ENCODE measurements around the gene PLCB4. TPM values are rescaled to one million over a fixed set of nuclear protein-coding genes. Genes with fewer than 3 reads are reported as not detected.

The PLCB4 gene
- total RNA-seq, 1 donor from 2014 or later = 6.6 TPM

DNA sequence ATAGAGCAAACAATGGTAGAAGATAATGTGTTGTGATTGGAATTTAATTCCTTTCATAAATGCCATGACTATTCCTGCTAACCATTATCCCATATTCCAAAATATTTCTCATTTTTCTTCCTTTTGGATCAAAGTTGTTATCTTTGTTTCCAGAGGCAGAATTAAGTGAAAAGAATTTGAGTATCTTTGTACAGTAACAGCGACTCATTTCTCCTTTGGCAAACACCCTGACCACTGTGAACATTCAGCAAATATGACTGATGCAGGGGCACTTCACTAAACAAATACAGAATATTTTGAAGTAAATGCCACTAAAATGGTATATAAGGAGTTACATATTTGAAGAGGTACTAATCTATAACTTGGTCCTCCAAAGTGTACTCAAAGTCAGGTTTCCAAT is 340.5 kb downstream of the PLCB4 start:
- DNase-seq (no peak), ATAC-seq (no peak)
- TF ChIP-seq, protein P1, sequence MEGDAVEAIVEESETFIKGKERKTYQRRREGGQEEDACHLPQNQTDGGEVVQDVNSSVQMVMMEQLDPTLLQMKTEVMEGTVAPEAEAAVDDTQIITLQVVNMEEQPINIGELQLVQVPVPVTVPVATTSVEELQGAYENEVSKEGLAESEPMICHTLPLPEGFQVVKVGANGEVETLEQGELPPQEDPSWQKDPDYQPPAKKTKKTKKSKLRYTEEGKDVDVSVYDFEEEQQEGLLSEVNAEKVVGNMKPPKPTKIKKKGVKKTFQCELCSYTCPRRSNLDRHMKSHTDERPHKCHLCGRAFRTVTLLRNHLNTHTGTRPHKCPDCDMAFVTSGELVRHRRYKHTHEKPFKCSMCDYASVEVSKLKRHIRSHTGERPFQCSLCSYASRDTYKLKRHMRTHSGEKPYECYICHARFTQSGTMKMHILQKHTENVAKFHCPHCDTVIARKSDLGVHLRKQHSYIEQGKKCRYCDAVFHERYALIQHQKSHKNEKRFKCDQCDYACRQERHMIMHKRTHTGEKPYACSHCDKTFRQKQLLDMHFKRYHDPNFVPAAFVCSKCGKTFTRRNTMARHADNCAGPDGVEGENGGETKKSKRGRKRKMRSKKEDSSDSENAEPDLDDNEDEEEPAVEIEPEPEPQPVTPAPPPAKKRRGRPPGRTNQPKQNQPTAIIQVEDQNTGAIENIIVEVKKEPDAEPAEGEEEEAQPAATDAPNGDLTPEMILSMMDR (IDR thresholded peaks at IDR 0.05) = no peak
- Histone ChIP-seq H3K9me3 (no peaks in the 10 kb centered on the region), H3K36me3 (peaks cover 5% of the 10 kb centered on the region), H3K27ac (no peak overlapping the region), H3K27me3 (ENCODE audit: low read depth) (no peaks in the 10 kb centered on the region), H3K4me1 (no peaks in the 10 kb centered on the region), H3K4me3 (no peak overlapping the region)
- intact Hi-C loops (cut with DNase I) = loop anchor here (5.0 kb wide), 1 partner anchor 203 kb away; no protein-coding TSS in a partner anchor

DNA sequence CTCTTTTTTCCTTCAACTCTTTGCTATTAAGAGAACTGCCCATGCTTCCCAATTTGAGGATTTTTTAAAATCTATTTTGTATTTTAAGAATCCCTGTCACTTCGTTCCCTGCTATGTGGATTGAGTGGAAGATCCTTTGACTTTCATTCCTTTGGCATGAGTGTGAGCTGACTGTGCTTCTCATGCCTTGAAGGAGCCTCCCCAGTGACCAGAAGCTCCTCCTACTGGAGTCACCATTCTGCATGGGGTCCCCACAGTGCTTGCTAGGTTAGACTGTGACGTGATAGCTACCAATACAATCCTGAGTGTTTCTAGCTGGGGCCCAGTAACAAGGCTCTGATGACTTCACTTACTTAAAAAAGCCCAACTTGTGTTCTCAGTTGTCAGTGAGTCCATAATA is 341.1 kb downstream of the PLCB4 start:
- DNase-seq = no peak
- Histone ChIP-seq H3K27ac (no peak overlapping the region), H3K4me3 (no peak overlapping the region), H3K4me1 (no peaks in the 10 kb centered on the region), H3K27me3 (ENCODE audit: low read depth) (no peaks in the 10 kb centered on the region), H3K36me3 (peaks cover 5% of the 10 kb centered on the region), H3K9me3 (no peaks in the 10 kb centered on the region)
- intact Hi-C loops (cut with DNase I) = loop anchor here (5.0 kb wide), 1 partner anchor 202 kb away; no protein-coding TSS in a partner anchor
- TF ChIP-seq, protein P1 (IDR thresholded peaks at IDR 0.05) = no peak
- ATAC-seq = no peak

DNA sequence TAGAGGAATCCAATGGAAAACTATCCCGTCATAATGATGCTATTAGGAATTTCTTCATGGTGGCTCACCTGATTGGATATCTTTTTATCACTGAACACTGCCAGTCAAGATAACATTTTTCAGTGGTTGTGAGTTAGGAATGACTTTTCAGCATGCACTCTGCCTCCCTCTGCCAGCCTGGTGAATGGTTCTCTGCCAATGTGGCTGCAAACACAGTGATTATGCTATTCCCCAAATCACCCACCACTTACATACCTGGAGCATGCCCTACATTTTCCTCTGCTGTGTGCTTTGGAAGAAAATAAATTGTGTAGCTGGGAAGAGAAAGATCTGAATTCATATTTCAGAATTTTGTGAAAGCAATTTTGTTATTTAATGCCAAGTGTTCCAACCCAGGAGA is 342.9 kb downstream of the PLCB4 start:
- ATAC-seq = no peak
- TF ChIP-seq, protein P1 (IDR thresholded peaks at IDR 0.05) = no peak
- H3K36me3 ChIP-seq = peaks cover 5% of the 10 kb centered on the region
- H3K27me3 ChIP-seq (ENCODE audit: low read depth) = no peaks in the 10 kb centered on the region
- H3K9me3 ChIP-seq = no peaks in the 10 kb centered on the region
- H3K27ac ChIP-seq = no peak overlapping the region
- no peak overlapping the region for H3K4me3 ChIP-seq
- H3K4me1 ChIP-seq = no peaks in the 10 kb centered on the region
- intact Hi-C loops (cut with DNase I) = no loop called here
- DNase-seq = no peak

DNA sequence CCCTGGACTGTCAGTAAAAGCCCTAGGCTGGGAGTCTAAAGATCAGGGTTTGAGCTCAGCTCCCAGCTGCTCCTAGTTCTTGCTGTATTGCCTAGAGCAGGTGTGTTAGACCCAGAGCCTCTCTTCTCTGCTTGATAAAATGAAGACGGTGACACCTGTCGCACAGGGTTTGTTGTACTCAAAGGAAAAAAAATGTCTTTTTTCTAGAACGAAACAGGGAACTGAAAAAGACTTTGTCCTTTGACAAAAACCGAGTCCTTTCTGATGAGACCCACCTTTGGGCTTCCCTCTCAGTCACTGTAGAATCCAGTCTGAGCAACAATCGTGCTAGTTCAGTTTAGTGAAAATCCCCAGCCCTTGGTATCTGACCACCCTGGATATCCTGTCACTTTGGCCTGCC is 343.4 kb downstream of the PLCB4 start:
- H3K4me3 ChIP-seq = no peak overlapping the region
- H3K36me3 ChIP-seq = peaks cover 5% of the 10 kb centered on the region
- TF ChIP-seq, protein P1 (IDR thresholded peaks at IDR 0.05) = no peak
- H3K27ac ChIP-seq = no peak overlapping the region
- intact Hi-C loops (cut with DNase I) = no loop called here
- H3K4me1 ChIP-seq = no peaks in the 10 kb centered on the region
- DNase-seq (no peak), ATAC-seq (no peak)
- H3K9me3 ChIP-seq = no peaks in the 10 kb centered on the region
- H3K27me3 ChIP-seq (ENCODE audit: low read depth) = no peaks in the 10 kb centered on the region

DNA sequence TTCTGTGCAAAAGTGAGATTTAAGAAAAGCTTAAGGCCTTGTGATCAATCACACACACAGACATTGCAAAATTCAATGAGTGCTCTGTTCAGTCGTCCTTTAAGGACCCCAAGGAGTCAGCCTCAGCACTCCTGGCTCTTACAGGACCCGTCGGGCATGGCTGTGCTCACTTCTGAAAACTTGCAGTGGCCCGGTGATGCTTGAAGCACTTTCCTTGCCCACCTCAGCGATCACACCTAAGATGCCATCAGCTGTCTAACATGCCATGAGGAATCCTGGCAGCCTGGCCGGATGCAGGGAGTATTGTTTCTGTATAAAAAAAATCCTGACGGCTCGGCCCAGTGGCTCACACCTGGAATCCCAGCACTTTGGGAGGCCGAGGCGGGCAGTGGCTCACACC is 344.1 kb downstream of the PLCB4 start:
- no peak for DNase-seq
- no peak overlapping the region for H3K27ac ChIP-seq
- H3K9me3 ChIP-seq = no peaks in the 10 kb centered on the region
- H3K36me3 ChIP-seq = no peaks in the 10 kb centered on the region
- intact Hi-C loops (cut with DNase I) = no loop called here
- H3K4me1 ChIP-seq = no peaks in the 10 kb centered on the region
- TF ChIP-seq, protein P1 (IDR thresholded peaks at IDR 0.05) = no peak
- H3K27me3 ChIP-seq (ENCODE audit: low read depth) = no peaks in the 10 kb centered on the region
- H3K4me3 ChIP-seq = no peak overlapping the region
- ATAC-seq = no peak

DNA sequence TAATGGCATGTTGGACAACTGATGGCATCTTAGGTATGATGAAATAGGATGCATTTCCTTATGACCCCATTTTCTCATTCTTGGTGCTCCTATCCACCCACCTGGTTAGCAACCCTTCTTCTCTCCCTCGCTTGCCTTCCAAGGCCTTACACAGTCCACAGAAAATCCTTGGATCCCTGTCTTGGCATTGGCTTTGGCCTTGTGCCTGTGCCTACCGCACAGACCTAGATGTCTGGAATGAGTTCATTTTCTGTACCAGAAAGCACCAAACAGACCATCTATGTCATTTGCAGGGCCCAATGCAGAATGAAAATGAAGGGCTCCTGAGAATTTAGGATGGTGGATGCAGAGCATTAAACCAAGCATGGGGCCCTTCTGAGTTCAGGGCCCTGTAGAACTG is 346.5 kb downstream of the PLCB4 start:
- ATAC-seq (no peak), DNase-seq (no peak)
- intact Hi-C loops (cut with DNase I) = no loop called here
- Histone ChIP-seq H3K4me1 (no peaks in the 10 kb centered on the region), H3K27ac (no peak overlapping the region), H3K9me3 (no peaks in the 10 kb centered on the region), H3K4me3 (no peak overlapping the region), H3K36me3 (no peaks in the 10 kb centered on the region), H3K27me3 (ENCODE audit: low read depth) (no peaks in the 10 kb centered on the region)
- TF ChIP-seq, protein P1 (IDR thresholded peaks at IDR 0.05) = no peak

Data from lower lobe of right lung (tissue), 2 donors.